Fibroblast of the aortic adventitia (primary cell): Measurements from ENCODE around the gene EIF2AK2. TPM values are rescaled to one million over a fixed set of nuclear protein-coding genes. Genes with fewer than 3 reads are reported as not detected.
A peak's percentile ranks its signal among the peaks of the same experiment; 100 is the strongest.

ENCODE experiments used
- DNase-seq: peaks from one replicate; pipeline ENCODE4 v3.0.0-alpha.2; 2010; ENCODE audit warnings: low read depth
- H3K4me3 ChIP-seq: 2 replicates; pipeline ENCODE4 v1.5.1; 2011; ENCODE audit warnings: low read depth, mild to moderate bottlenecking, control low read depth, low read length, moderate library complexity
- CTCF ChIP-seq: IDR thresholded peaks from 2 replicates; pipeline ENCODE4 v1.5.1; 2011; ENCODE audit warnings: mild to moderate bottlenecking, low read length, control low read depth, inconsistent platforms; ENCODE audit not compliant: insufficient read depth
- total RNA-seq: library from RNA; depleted of rRNA; stranded (reverse); fragments of >200 nt; gene quantifications from 2 replicates; pipeline ENCODE4 v1.2.3, GENCODE V29; 2012; ENCODE audit warnings: low replicate concordance

Gene EIF2AK2
- total RNA-seq, 1 donor = 53.8 TPM

GRCh38 chr2:37168217-37168981 lies 11.6 kb upstream of the EIF2AK2 start:
- no peak overlapping the region for H3K4me3 ChIP-seq
- DNase-seq = peak; percentile 60
- TF ChIP-seq CTCF = peak; percentile 71

GRCh38 chr2:37167636-37168180 lies 10.9 kb upstream of the EIF2AK2 start:
- TF ChIP-seq CTCF = no peak
- no peak for DNase-seq
- no peak overlapping the region for H3K4me3 ChIP-seq

- DNase-seq = no peak
- no peak for TF ChIP-seq CTCF
- no peak overlapping the region for H3K4me3 ChIP-seq
These were observed 8.0 kb upstream of the EIF2AK2 start for GRCh38 chr2:37164757-37165156.

GRCh38 chr2:37156071-37156856 lies 516 bp downstream of the EIF2AK2 start:
- DNase-seq = peak; percentile 64
- H3K4me3 ChIP-seq = peak overlapping the region; percentile 85
- no peak for TF ChIP-seq CTCF

GRCh38 chr2:37154785-37155184 lies 2.0 kb downstream of the EIF2AK2 start:
- no peak for DNase-seq
- no peak overlapping the region for H3K4me3 ChIP-seq
- no peak for TF ChIP-seq CTCF

- H3K4me3 ChIP-seq = no peak overlapping the region
- no peak for DNase-seq
- TF ChIP-seq CTCF = no peak
These were observed 3.6 kb downstream of the EIF2AK2 start for GRCh38 chr2:37153224-37153623.
